ENCODE results near the gene ADISSP. TPM values are rescaled to one million over a fixed set of nuclear protein-coding genes. Genes with fewer than 3 reads are reported as not detected.

The ADISSP gene
- total and polyA plus RNA-seq, 2 experiments from 2014 or later: 24.1 to 38.5 TPM

DNA sequence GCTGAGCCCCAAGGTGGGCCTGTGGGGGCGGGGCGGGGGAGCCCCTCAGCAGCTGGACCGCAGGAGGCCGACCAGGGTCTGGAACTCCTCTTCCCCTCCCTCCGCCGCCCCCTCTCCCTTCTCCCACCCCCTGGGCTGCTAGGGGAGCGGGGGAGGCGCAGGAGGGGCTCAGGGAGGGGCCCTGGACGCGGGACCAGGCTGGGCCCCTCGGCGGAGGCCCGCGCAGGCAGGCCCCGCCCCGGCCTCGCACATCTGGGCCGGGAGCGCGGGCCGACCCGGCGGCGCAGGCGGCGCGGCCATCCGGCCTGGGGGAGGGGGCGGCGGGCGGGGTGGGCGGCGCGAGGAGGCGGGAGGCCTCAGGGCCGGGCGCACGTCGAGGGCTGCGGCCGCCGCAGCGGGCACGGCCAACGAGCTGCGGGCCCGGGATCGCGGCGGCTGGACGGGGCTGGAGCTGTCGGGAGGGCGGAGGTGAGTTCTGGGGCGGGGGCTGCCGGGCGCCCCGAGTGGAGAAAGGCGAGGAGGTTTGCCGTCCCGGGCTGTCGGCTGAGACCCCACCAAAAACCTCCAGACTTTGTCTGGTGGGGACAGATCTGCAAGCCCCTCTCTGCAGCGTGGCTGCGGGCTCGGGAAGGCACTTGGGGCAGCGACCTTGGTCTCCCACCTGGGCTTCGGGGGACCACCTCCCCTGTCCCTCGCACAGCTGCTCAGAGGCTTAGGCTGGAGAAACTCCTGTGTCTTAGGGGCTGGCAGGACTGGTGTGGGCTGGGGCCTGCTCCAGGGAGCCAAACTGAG, 35.0 kb downstream of the ADISSP start, which contains the start of gene HSPA12B:
Gene HSPA12B (plus strand): TSS at position 359 of the 792 bp plus-strand sequence. CDS start 5,990 bp downstream, outside the sequence.
- Histone ChIP-seq H3K27me3 (peaks cover 21% of the 10 kb centered on the region), H3K4me3 (no peak within 1 kb of the TSS), H3K36me3 (no peaks in the 10 kb centered on the region), H3K9me3 (ENCODE audit: low read depth) (no peaks in the 10 kb centered on the region), H3K4me1 (ENCODE audit: low read depth) (no peaks in the 10 kb centered on the region), H3K27ac (no peak within 1 kb of the TSS)
- TF ChIP-seq CTCF (IDR thresholded peaks at IDR 0.05; ENCODE audit: low read depth, low read length): no peak
- DNase-seq (ENCODE audit: low read depth in 1 of 2, low spot score in 1 of 2): peak; percentile 34 to 35

DNA sequence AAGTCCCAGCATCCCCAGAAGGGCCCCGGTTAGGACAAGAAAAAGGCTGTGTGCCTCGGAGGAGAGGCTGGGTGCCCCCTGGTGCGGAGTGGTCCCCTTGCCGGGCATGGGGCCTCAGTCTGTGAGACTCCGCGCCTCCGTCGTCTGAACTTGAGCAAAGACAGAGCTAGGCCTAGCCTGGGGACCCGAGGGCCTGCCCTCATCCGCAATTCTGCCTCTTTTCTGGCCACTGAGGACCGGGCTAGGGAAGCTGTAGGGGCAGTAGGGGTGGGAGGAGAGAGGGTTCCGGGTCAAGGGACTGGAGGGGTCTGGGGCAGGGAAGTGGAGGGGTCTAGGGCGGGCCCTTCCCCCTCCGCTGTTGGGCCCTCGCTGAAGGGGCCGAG, 35.6 kb downstream of the ADISSP start:
- no peak for DNase-seq (ENCODE audit: low read depth in 1 of 2, low spot score in 1 of 2)
- no peaks in the 10 kb centered on the region for H3K9me3 ChIP-seq (ENCODE audit: low read depth)
- no peaks in the 10 kb centered on the region for H3K4me1 ChIP-seq (ENCODE audit: low read depth)
- H3K27ac ChIP-seq: no peak overlapping the region
- no peak for TF ChIP-seq CTCF (IDR thresholded peaks at IDR 0.05; ENCODE audit: low read depth, low read length)
- no peak overlapping the region for H3K4me3 ChIP-seq
- peaks cover 26% of the 10 kb centered on the region for H3K27me3 ChIP-seq
- H3K36me3 ChIP-seq: no peaks in the 10 kb centered on the region

GRCh38 chr20:3730803-3731672, 36.5 kb downstream of the ADISSP start:
- no peaks in the 10 kb centered on the region for H3K9me3 ChIP-seq (ENCODE audit: low read depth)
- no peaks in the 10 kb centered on the region for H3K4me1 ChIP-seq (ENCODE audit: low read depth)
- no peak overlapping the region for H3K4me3 ChIP-seq
- TF ChIP-seq CTCF (IDR thresholded peaks at IDR 0.05; ENCODE audit: low read depth, low read length): no peak
- H3K36me3 ChIP-seq: no peaks in the 10 kb centered on the region
- H3K27ac ChIP-seq: no peak overlapping the region
- H3K27me3 ChIP-seq: peaks cover 30% of the 10 kb centered on the region
- no peak for DNase-seq (ENCODE audit: low read depth in 1 of 2, low spot score in 1 of 2)

- Histone ChIP-seq H3K4me3 (no peak overlapping the region), H3K4me1 (ENCODE audit: low read depth) (no peaks in the 10 kb centered on the region), H3K27me3 (peaks cover 32% of the 10 kb centered on the region), H3K36me3 (no peaks in the 10 kb centered on the region), H3K27ac (no peak overlapping the region), H3K9me3 (ENCODE audit: low read depth) (no peaks in the 10 kb centered on the region)
- TF ChIP-seq CTCF (IDR thresholded peaks at IDR 0.05; ENCODE audit: low read depth, low read length): no peak
- no peak for DNase-seq (ENCODE audit: low read depth in 1 of 2, low spot score in 1 of 2)
These were observed 37.6 kb downstream of the ADISSP start for GRCh38 chr20:3729811-3730540.

DNA sequence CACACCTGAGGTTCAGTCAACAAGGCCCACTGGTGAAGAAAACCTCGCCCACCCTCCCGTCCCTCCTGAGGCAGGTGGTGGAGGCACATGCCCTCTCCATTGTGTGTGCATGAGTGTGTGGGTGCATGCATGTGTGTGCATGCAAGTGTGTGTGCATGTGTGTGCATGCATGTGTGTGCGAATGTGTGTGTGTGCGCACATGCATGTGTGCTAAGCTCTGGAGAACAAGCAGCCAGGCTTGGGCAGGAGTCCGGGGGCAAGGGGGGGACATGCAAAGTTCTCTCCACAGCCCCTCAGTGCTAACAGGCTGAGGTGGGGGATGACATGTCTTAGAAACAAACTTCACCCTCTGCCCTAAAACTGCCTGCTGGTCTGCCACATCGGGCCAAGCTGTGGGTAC, 38.2 kb downstream of the ADISSP start:
- no peak for DNase-seq (ENCODE audit: low read depth in 1 of 2, low spot score in 1 of 2)
- Histone ChIP-seq H3K36me3 (no peaks in the 10 kb centered on the region), H3K4me3 (no peak overlapping the region), H3K9me3 (ENCODE audit: low read depth) (no peaks in the 10 kb centered on the region), H3K27me3 (peaks cover 32% of the 10 kb centered on the region), H3K27ac (no peak overlapping the region), H3K4me1 (ENCODE audit: low read depth) (no peaks in the 10 kb centered on the region)
- TF ChIP-seq CTCF (IDR thresholded peaks at IDR 0.05; ENCODE audit: low read depth, low read length): no peak

Measured in cardiac muscle cell (in vitro differentiated cells and primary cell).